CD4-positive, CD25-positive, alpha-beta regulatory T cell (primary cell): Measurements from ENCODE around the gene UBE3C. TPM values are rescaled to one million over a fixed set of nuclear protein-coding genes. Genes with fewer than 3 reads are reported as not detected.

ENCODE experiments used
- polyA plus RNA-seq, 4 donors: library from polyadenylated mRNA; unstranded; fragments of 300-500 nt; fragmentation: Illumina TruSeq; gene quantifications; one replicate each; pipeline ENCODE4 v1.2.3, GENCODE V29; 2021
- total RNA-seq: library from RNA; stranded (reverse); gene quantifications from one replicate; pipeline ENCODE4 v1.2.3, GENCODE V29; 2022

Gene UBE3C
- total and polyA plus RNA-seq, 5 donors from 2014 or later, result 25.2 to 60.3 (median 29.3) TPM

Other genes with a start within 250 kb of the UBE3C start
- gene LMBR1, start 245.7 kb upstream of the UBE3C start, total RNA-seq, result 71.9 TPM
- 10 to 100 TPM; 35.7 to 45.1 (median 38.7) TPM for gene LMBR1, start 245.7 kb upstream of the UBE3C start, polyA plus RNA-seq
- gene NOM1, start 189.2 kb upstream of the UBE3C start, total RNA-seq, result 34.9 TPM
- gene NOM1, start 189.2 kb upstream of the UBE3C start, polyA plus RNA-seq, result 1 to 10 TPM; 1.6 to 4.1 (median 3.4) TPM
- 0.67 TPM for gene MNX1, start 128.3 kb upstream of the UBE3C start, total RNA-seq
- not detected for gene MNX1, start 128.3 kb upstream of the UBE3C start, polyA plus RNA-seq
- 250 TPM for gene DNAJB6, start 198.1 kb downstream of the UBE3C start, total RNA-seq
- gene DNAJB6, start 198.1 kb downstream of the UBE3C start, polyA plus RNA-seq, result 100 to 1,000 TPM; 115 to 123 (median 119) TPM